Liver (tissue), 9 donors: ENCODE data around the gene GATA3. TPM values are rescaled to one million over a fixed set of nuclear protein-coding genes. Genes with fewer than 3 reads are reported as not detected.

ENCODE experiments used
- DNase-seq: peaks from one replicate; pipeline ENCODE4 v3.0.0-alpha.2; 2017; ENCODE audit warnings: low spot score
- H3K27ac ChIP-seq, 2 donors: one replicate each; pipeline ENCODE4 v1.7.0; 2013; ENCODE audit warnings: inconsistent platforms in 2 of 2, low read length in 2 of 2, control low read depth in 1 of 2, low read depth in 1 of 2, mild to moderate bottlenecking in 1 of 2
- H3K27me3 ChIP-seq, 4 donors: one replicate each; pipeline versions ENCODE4 v1.6.1 to v1.7.0; 2013; ENCODE audit warnings: low read length in 3 of 4, inconsistent platforms in 1 of 4, mild to moderate bottlenecking in 1 of 4, moderate library complexity in 1 of 4; ENCODE audit not compliant: control insufficient read depth in 4 of 4, insufficient read depth in 4 of 4
- H3K36me3 ChIP-seq, 4 donors: one replicate each; pipeline versions ENCODE4 v1.6.1 to v1.7.0; 2013; ENCODE audit warnings: low read length in 3 of 4, mild to moderate bottlenecking in 3 of 4, low read depth in 1 of 4, moderate library complexity in 1 of 4; ENCODE audit not compliant: control insufficient read depth in 4 of 4, insufficient read depth in 3 of 4
- H3K4me1 ChIP-seq, 4 donors: one replicate each; pipeline versions ENCODE4 v1.6.1 to v1.7.0; 2013; ENCODE audit warnings: low read length in 3 of 4, mild to moderate bottlenecking in 3 of 4, moderate library complexity in 1 of 4; ENCODE audit not compliant: control insufficient read depth in 4 of 4, insufficient read depth in 4 of 4
- H3K4me3 ChIP-seq, 3 donors: one replicate each; pipeline versions ENCODE4 v1.6.1 to v1.7.0; 2013; ENCODE audit warnings: low read length in 3 of 3, control low read depth in 1 of 3, low read depth in 1 of 3, mild to moderate bottlenecking in 1 of 3
- H3K9ac ChIP-seq, 2 donors: one replicate each; pipeline ENCODE4 v1.7.0; 2013; ENCODE audit warnings: low read length in 2 of 2, mild to moderate bottlenecking in 2 of 2, moderate library complexity in 2 of 2, control low read depth in 1 of 2, low read depth in 1 of 2
- H3K9me3 ChIP-seq, 4 donors: one replicate each; pipeline versions ENCODE4 v1.6.1 to v1.7.0; 2013; ENCODE audit warnings: low read length in 3 of 4; ENCODE audit not compliant: control insufficient read depth in 4 of 4
- EGR1 ChIP-seq, 2 donors: IDR thresholded peaks; 2 replicates each; pipeline ENCODE4 v1.6.1; 2016 to 2018; ENCODE audit warnings: antibody characterized with exemption in 2 of 2, low read depth in 2 of 2
- FOXA1 ChIP-seq: IDR thresholded peaks from 2 replicates; pipeline ENCODE4 v1.6.1; 2016; ENCODE audit warnings: antibody characterized with exemption
- FOXA2 ChIP-seq: IDR thresholded peaks from 2 replicates; pipeline ENCODE4 v1.6.1; 2016; ENCODE audit warnings: antibody characterized with exemption
- GABPA ChIP-seq, 2 donors: IDR thresholded peaks in 1 of 2; conservative IDR thresholded peaks in 1 of 2; 2 replicates each; pipeline ENCODE4 v1.6.1; 2016; ENCODE audit warnings: antibody characterized with exemption in 2 of 2, mild to moderate bottlenecking in 1 of 2, moderate library complexity in 1 of 2
- HNF4A ChIP-seq, 2 donors: conservative IDR thresholded peaks; 2 replicates each; pipeline ENCODE4 v1.6.1; 2016; ENCODE audit warnings: antibody characterized with exemption in 2 of 2, mild to moderate bottlenecking in 2 of 2
- HNF4G ChIP-seq: IDR thresholded peaks from 2 replicates; pipeline ENCODE4 v1.6.1; 2016; ENCODE audit warnings: antibody characterized with exemption
- JUND ChIP-seq, 2 donors: IDR thresholded peaks; 2 replicates each; pipeline ENCODE4 v1.6.1; 2016; ENCODE audit warnings: antibody characterized with exemption in 2 of 2
- MAX ChIP-seq: IDR thresholded peaks from 2 replicates; pipeline ENCODE4 v1.6.1; 2016; ENCODE audit warnings: antibody characterized with exemption
- NR2F2 ChIP-seq: IDR thresholded peaks from 2 replicates; pipeline ENCODE4 v1.6.1; 2016; ENCODE audit warnings: antibody characterized with exemption
- RAD21 ChIP-seq, 2 donors: IDR thresholded peaks; 2 replicates each; pipeline ENCODE4 v1.6.1; 2016; ENCODE audit warnings: antibody characterized with exemption in 2 of 2, mild to moderate bottlenecking in 2 of 2
- REST ChIP-seq: IDR thresholded peaks from 2 replicates; pipeline ENCODE4 v1.6.1; 2016; ENCODE audit warnings: antibody characterized with exemption, mild to moderate bottlenecking
- RXRA ChIP-seq, 2 donors: IDR thresholded peaks; 2 replicates each; pipeline ENCODE4 v1.6.1; 2017 to 2018; ENCODE audit warnings: antibody characterized with exemption in 2 of 2, mild to moderate bottlenecking in 1 of 2
- SP1 ChIP-seq: IDR thresholded peaks from 2 replicates; pipeline ENCODE4 v1.6.1; 2018; ENCODE audit warnings: antibody characterized with exemption, mild to moderate bottlenecking
- TAF1 ChIP-seq: conservative IDR thresholded peaks from 2 replicates; pipeline ENCODE4 v1.6.1; 2016; ENCODE audit warnings: antibody characterized with exemption, mild to moderate bottlenecking
- YY1 ChIP-seq: IDR thresholded peaks from 2 replicates; pipeline ENCODE4 v1.6.1; 2016; ENCODE audit warnings: antibody characterized with exemption, mild to moderate bottlenecking
- WGBS: extraction: QIAGEN DNeasy Blood & Tissue Kit; methylation state at CpG from one replicate; pipeline ENCODE4 v1.1.7; 2013; 5-methylcytosine and 5-hydroxymethylcytosine counted together
- polyA plus RNA-seq, 2 donors: library from polyadenylated mRNA; stranded (reverse) in 1 of 2; unstranded in 1 of 2; fragments of 200-250 nt in 1 of 2; fragments of >200 nt in 1 of 2; fragmentation: Nextera tagmentation in 1 of 2; extraction: Ambion mirVana in 1 of 2; gene quantifications; one replicate each; pipeline versions ENCODE4 v1.2.1 to v1.2.3, GENCODE V29; 2013 to 2015
- total RNA-seq, 2 donors: library from RNA; depleted of rRNA; stranded (reverse); fragments of >200 nt; gene quantifications; one replicate each; pipeline ENCODE4 v1.2.3, GENCODE V29; 2014
- TF ChIP-seq, protein P1 (sequence below): IDR thresholded peaks from 2 replicates; pipeline ENCODE4 v1.6.1; 2016; ENCODE audit warnings: antibody characterized with exemption
- TF ChIP-seq, protein P2 (sequence below): fragments of 150-350 bp; IDR thresholded peaks from 2 replicates; pipeline ENCODE4 v1.5.1; 2017; ENCODE audit warnings: improper control_type of control experiment, low read depth, low read length; ENCODE audit not compliant: missing input control
- donor health status: healthy.
- donor health status: healthy.
- donor health status: healthy.
- donor health status: healthy.
- donor health status: healthy.

Gene GATA3
- total and polyA plus RNA-seq, 4 donors = 0.08 to 0.51 (median 0.21) TPM

DNA sequence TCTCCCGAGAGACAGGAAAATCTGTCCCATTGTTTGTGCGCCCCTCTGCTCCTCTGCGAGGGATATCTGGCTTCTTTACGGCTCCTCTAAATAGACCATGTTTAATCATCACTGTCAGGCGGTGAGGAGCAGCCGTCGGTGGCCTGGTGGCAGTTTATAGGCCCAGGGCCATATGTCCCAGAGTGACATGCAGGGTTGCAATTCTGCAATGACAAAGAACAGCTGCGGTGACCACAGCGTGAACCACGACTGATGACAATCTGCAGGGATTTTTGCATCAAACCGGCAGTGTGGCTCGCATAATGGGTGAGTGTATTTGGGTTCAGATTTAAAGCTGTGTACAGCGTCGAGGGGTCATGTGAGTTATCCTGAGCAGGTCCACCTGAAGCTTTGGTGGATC lies 41.5 kb downstream of the GATA3 start:
- WGBS = 77% methylated on average over 14 of the region's 14 CpGs
- H3K9me3 ChIP-seq = no peaks in the 10 kb centered on the region
- no peaks in the 10 kb centered on the region for H3K4me1 ChIP-seq
- no peaks in the 10 kb centered on the region for H3K36me3 ChIP-seq
- H3K4me3 ChIP-seq = no peak overlapping the region
- DNase-seq = no peak
- H3K27me3 ChIP-seq = no peaks in the 10 kb centered on the region
- H3K27ac ChIP-seq = no peak overlapping the region
- TF ChIP-seq, protein P1, sequence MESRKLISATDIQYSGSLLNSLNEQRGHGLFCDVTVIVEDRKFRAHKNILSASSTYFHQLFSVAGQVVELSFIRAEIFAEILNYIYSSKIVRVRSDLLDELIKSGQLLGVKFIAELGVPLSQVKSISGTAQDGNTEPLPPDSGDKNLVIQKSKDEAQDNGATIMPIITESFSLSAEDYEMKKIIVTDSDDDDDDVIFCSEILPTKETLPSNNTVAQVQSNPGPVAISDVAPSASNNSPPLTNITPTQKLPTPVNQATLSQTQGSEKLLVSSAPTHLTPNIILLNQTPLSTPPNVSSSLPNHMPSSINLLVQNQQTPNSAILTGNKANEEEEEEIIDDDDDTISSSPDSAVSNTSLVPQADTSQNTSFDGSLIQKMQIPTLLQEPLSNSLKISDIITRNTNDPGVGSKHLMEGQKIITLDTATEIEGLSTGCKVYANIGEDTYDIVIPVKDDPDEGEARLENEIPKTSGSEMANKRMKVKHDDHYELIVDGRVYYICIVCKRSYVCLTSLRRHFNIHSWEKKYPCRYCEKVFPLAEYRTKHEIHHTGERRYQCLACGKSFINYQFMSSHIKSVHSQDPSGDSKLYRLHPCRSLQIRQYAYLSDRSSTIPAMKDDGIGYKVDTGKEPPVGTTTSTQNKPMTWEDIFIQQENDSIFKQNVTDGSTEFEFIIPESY = no peak
- TF ChIP-seq FOXA2 = no peak
- TF ChIP-seq FOXA1 = no peak
- no peak for TF ChIP-seq TAF1
- TF ChIP-seq NR2F2 = no peak
- no peak for TF ChIP-seq RXRA (IDR thresholded peaks at IDR 0.05)
- no peak for TF ChIP-seq MAX
- TF ChIP-seq HNF4G = no peak
- TF ChIP-seq, protein P2, sequence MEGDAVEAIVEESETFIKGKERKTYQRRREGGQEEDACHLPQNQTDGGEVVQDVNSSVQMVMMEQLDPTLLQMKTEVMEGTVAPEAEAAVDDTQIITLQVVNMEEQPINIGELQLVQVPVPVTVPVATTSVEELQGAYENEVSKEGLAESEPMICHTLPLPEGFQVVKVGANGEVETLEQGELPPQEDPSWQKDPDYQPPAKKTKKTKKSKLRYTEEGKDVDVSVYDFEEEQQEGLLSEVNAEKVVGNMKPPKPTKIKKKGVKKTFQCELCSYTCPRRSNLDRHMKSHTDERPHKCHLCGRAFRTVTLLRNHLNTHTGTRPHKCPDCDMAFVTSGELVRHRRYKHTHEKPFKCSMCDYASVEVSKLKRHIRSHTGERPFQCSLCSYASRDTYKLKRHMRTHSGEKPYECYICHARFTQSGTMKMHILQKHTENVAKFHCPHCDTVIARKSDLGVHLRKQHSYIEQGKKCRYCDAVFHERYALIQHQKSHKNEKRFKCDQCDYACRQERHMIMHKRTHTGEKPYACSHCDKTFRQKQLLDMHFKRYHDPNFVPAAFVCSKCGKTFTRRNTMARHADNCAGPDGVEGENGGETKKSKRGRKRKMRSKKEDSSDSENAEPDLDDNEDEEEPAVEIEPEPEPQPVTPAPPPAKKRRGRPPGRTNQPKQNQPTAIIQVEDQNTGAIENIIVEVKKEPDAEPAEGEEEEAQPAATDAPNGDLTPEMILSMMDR = no peak
- no peak for TF ChIP-seq RAD21 (IDR thresholded peaks at IDR 0.05)
- no peak for TF ChIP-seq YY1
- TF ChIP-seq SP1 = no peak
- TF ChIP-seq HNF4A (conservative IDR thresholded peaks at IDR 0.05) = no peak
- TF ChIP-seq JUND (IDR thresholded peaks at IDR 0.05) = no peak
- H3K9ac ChIP-seq = no peak overlapping the region

GRCh38 chr10:8096931-8097330 lies 42.4 kb downstream of the GATA3 start:
- no peak overlapping the region for H3K27ac ChIP-seq

More at GRCh38 chr10:8096931-8097330, 42.4 kb downstream of the GATA3 start:
- no peak for DNase-seq
- Histone ChIP-seq H3K27me3 (no peaks in the 10 kb centered on the region), H3K4me3 (no peak overlapping the region), H3K4me1 (no peaks in the 10 kb centered on the region), H3K9ac (no peak overlapping the region), H3K9me3 (no peaks in the 10 kb centered on the region), H3K36me3 (no peaks in the 10 kb centered on the region)
- no peak for TF ChIP-seq REST
- no peak for TF ChIP-seq EGR1 (IDR thresholded peaks at IDR 0.05; ENCODE audit: low read depth in 2 of 2)
- no peak for TF ChIP-seq GABPA (IDR thresholded peaks at IDR 0.05 in 1 of 2, conservative IDR thresholded peaks at IDR 0.05 in 1 of 2)
- TF ChIP-seq RAD21 (IDR thresholded peaks at IDR 0.05) = no peak
- TF ChIP-seq HNF4G = no peak
- no peak for TF ChIP-seq HNF4A (conservative IDR thresholded peaks at IDR 0.05)
- no peak for TF ChIP-seq TAF1
- no peak for TF ChIP-seq FOXA2
- TF ChIP-seq JUND (IDR thresholded peaks at IDR 0.05) = no peak
- WGBS = 95% methylated on average over 5 of the region's 5 CpGs
